Esophagus squamous epithelium (tissue), 4 donors: Measurements from ENCODE around the gene CEP112.

Experiments
- POLR2A ChIP-seq, 4 donors: fragments of 450-650 bp; IDR thresholded peaks; one replicate each; pipeline ENCODE4 v1.6.1; 2017; ENCODE audit warnings: antibody characterized with exemption in 4 of 4, mild to moderate bottlenecking in 4 of 4, moderate library complexity in 3 of 4
- TF ChIP-seq, protein P1 (sequence below), 6 experiments: fragments of 450-650 bp in 4 of 6; fragments of 200-600 bp in 2 of 6; sonication (generic) in 2 of 6; IDR thresholded peaks; one replicate each; pipeline ENCODE4 v1.5.1; 2016 to 2019; ENCODE audit warnings: antibody characterized with exemption in 6 of 6, mild to moderate bottlenecking in 4 of 6, moderate library complexity in 4 of 6

DNA sequence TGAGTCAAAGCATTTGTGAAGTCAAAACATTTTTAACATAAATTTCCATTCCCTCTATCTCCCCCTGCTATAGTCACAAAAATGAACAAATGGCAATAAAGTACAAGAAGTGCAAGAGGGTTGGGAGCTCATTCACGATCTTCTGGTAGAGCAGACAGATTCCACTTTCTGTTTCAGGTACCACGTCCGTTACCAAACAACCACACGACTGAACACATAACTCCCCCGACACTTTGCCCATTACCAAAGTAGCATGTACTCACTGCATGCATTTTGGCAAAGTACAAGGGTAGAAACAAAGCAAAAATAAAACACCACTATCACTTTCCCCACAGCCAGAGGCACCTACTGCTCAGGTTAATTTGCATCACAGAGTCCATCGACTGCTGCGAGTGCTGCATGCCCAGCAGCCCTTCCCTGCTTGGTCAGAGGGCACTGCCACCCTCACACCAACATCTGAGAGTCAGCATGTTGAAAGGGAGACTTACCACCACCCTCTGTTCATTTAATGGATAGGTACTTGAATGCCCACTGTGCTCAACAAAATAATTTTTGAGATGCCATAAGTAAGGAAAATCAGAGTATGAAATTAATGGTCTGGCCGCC is 480.2 kb downstream of the CEP112 start:
- TF ChIP-seq, protein P1, sequence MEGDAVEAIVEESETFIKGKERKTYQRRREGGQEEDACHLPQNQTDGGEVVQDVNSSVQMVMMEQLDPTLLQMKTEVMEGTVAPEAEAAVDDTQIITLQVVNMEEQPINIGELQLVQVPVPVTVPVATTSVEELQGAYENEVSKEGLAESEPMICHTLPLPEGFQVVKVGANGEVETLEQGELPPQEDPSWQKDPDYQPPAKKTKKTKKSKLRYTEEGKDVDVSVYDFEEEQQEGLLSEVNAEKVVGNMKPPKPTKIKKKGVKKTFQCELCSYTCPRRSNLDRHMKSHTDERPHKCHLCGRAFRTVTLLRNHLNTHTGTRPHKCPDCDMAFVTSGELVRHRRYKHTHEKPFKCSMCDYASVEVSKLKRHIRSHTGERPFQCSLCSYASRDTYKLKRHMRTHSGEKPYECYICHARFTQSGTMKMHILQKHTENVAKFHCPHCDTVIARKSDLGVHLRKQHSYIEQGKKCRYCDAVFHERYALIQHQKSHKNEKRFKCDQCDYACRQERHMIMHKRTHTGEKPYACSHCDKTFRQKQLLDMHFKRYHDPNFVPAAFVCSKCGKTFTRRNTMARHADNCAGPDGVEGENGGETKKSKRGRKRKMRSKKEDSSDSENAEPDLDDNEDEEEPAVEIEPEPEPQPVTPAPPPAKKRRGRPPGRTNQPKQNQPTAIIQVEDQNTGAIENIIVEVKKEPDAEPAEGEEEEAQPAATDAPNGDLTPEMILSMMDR (IDR thresholded peaks at IDR 0.05), result no peak
- TF ChIP-seq POLR2A (IDR thresholded peaks at IDR 0.05), result no peak
